HepG2 (cell line): Measurements from ENCODE around the gene PLRG1. TPM values are rescaled to one million over a fixed set of nuclear protein-coding genes. Genes with fewer than 3 reads are reported as not detected.
A peak's percentile ranks its signal among the peaks of the same experiment; 100 is the strongest.

Experiments
- ARNT ChIP-seq: fragments of 450-650 bp; IDR thresholded peaks from 2 replicates; pipeline ENCODE4 v1.6.1; 2017
- CREB1 ChIP-seq, 2 experiments: fragments of 450-650 bp in 1 of 2; IDR thresholded peaks; 2 replicates each; pipeline ENCODE4 v1.6.1; 2016 to 2017; ENCODE audit warnings: control low read depth in 1 of 2, mild to moderate bottlenecking in 1 of 2, missing compliant biosample characterization in 1 of 2, missing genetic modification characterization in 1 of 2
- DR1 ChIP-seq: sonication (generic); formaldehyde crosslinking; IDR thresholded peaks from 2 replicates; pipeline ENCODE4 v1.8.0; 2021; ENCODE audit warnings: mild to moderate bottlenecking, missing genetic modification reagents, inconsistent platforms
- HNRNPK ChIP-seq: fragments of 200-400 bp; formaldehyde crosslinking; IDR thresholded peaks from 2 replicates; pipeline ENCODE4 v1.6.1; 2018; ENCODE audit warnings: low read length, low read depth, moderate library complexity, mild to moderate bottlenecking; ENCODE audit not compliant: poor library complexity, severe bottlenecking
- KDM3A ChIP-seq: IDR thresholded peaks from 2 replicates; pipeline ENCODE4 v1.6.1; 2018; ENCODE audit warnings: low read depth, missing compliant biosample characterization
- KDM5A ChIP-seq: fragments of 200-600 bp; sonication (generic); IDR thresholded peaks from 2 replicates; pipeline ENCODE4 v1.7.0; 2018; ENCODE audit warnings: antibody characterized with exemption, mild to moderate bottlenecking, low read length, borderline replicate concordance
- KLF15 ChIP-seq: sonication (generic); formaldehyde crosslinking; IDR thresholded peaks from 2 replicates; pipeline ENCODE4 v1.8.1; 2023; ENCODE audit warnings: borderline replicate concordance, mild to moderate bottlenecking, inconsistent platforms, missing genetic modification reagents, mixed read lengths
- TOPORS ChIP-seq: sonication (generic); formaldehyde crosslinking; IDR thresholded peaks from 2 replicates; pipeline ENCODE4 v1.8.0; 2023; ENCODE audit warnings: mild to moderate bottlenecking, missing genetic modification reagents
- YEATS2 ChIP-seq: sonication (generic); formaldehyde crosslinking; IDR thresholded peaks from 2 replicates; pipeline ENCODE4 v1.4.0; 2020; ENCODE audit warnings: missing genetic modification reagents, borderline replicate concordance
- ZNF432 ChIP-seq: sonication (generic); formaldehyde crosslinking; IDR thresholded peaks from 2 replicates; pipeline ENCODE4 v1.5.0; 2020; ENCODE audit warnings: missing genetic modification reagents, mild to moderate bottlenecking, borderline replicate concordance
- ZNF772 ChIP-seq: sonication (generic); formaldehyde crosslinking; IDR thresholded peaks from 2 replicates; pipeline ENCODE4 v1.5.0; 2020; ENCODE audit warnings: mild to moderate bottlenecking, missing genetic modification reagents
- ZSCAN20 ChIP-seq: sonication (generic); formaldehyde crosslinking; IDR thresholded peaks from 2 replicates; pipeline ENCODE4 v1.4.0; 2020; ENCODE audit warnings: missing genetic modification reagents, mild to moderate bottlenecking, borderline replicate concordance
- ZSCAN21 ChIP-seq: sonication (generic); formaldehyde crosslinking; IDR thresholded peaks from 2 replicates; pipeline ENCODE4 v1.8.0; 2022; ENCODE audit warnings: mild to moderate bottlenecking, missing genetic modification reagents, moderate library complexity, borderline replicate concordance
- polyA plus RNA-seq, 8 experiments: library from polyadenylated mRNA; depleted of rRNA in 3 of 8; stranded (reverse) in 7 of 8; unstranded in 1 of 8; fragments of >200 nt; fragmentation: Illumina TruSeq in 4 of 8; extraction: Trizol in 4 of 8; gene quantifications; 2 replicates each; pipeline versions ENCODE4 v1.2.1 to v1.2.3, GENCODE V29; 2011 to 2016; ENCODE audit warnings: low read depth in 4 of 8, missing spikeins in 1 of 8, mixed read lengths in 1 of 8; ENCODE audit not compliant: insufficient read depth in 1 of 8
- total RNA-seq, 5 experiments: library from RNA; depleted of rRNA; stranded (reverse); fragments of >200 nt; fragmentation: Illumina TruSeq; extraction: Trizol; gene quantifications; 2 replicates each; pipeline ENCODE4 v1.2.3, GENCODE V29; 2016; ENCODE audit warnings: low read depth in 1 of 5
- TF ChIP-seq, protein P1 (sequence below): sonication (generic); formaldehyde crosslinking; IDR thresholded peaks from 2 replicates; pipeline ENCODE4 v1.5.1; 2020; ENCODE audit warnings: mild to moderate bottlenecking, missing genetic modification reagents, moderate library complexity
- TF ChIP-seq, protein P2 (sequence below): sonication (generic); formaldehyde crosslinking; IDR thresholded peaks from 2 replicates; pipeline ENCODE4 v1.5.0; 2020; ENCODE audit warnings: mild to moderate bottlenecking, missing genetic modification reagents, borderline replicate concordance
- TF ChIP-seq, protein P3 (sequence below): sonication (generic); formaldehyde crosslinking; IDR thresholded peaks from 2 replicates; pipeline ENCODE4 v1.5.1; 2020; ENCODE audit warnings: mild to moderate bottlenecking, missing genetic modification reagents, moderate library complexity
- TF ChIP-seq, protein P4 (sequence below): sonication (generic); formaldehyde crosslinking; IDR thresholded peaks from 2 replicates; pipeline ENCODE4 v1.4.0; 2020; ENCODE audit warnings: missing genetic modification reagents, mild to moderate bottlenecking, borderline replicate concordance

The PLRG1 gene
- total and polyA plus RNA-seq, 2 of the 13 experiments (the other 11 are each of a cell fraction or from before 2014, with no cell fraction given): 77.3 to 110 TPM

DNA sequence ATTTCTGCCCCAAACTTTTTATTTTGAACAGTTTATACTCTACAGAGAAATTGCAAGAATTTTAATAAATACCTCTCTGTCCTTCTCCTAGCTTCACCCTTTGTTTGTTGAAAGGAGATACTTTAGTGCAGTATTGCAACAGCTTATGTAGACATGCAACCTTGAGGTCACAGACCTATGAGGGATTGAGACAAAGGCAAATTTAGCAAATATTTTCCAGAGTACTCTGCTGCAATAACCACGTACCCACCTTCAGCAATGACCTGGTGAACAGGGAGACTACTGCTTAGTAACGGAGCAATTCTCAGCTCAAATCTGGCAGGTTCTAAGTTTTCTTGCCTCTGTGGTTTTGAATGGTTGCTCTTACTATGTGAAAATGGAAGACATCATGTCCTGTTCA is 27.1 kb upstream of the PLRG1 start (continued):
- TF ChIP-seq, protein P1, sequence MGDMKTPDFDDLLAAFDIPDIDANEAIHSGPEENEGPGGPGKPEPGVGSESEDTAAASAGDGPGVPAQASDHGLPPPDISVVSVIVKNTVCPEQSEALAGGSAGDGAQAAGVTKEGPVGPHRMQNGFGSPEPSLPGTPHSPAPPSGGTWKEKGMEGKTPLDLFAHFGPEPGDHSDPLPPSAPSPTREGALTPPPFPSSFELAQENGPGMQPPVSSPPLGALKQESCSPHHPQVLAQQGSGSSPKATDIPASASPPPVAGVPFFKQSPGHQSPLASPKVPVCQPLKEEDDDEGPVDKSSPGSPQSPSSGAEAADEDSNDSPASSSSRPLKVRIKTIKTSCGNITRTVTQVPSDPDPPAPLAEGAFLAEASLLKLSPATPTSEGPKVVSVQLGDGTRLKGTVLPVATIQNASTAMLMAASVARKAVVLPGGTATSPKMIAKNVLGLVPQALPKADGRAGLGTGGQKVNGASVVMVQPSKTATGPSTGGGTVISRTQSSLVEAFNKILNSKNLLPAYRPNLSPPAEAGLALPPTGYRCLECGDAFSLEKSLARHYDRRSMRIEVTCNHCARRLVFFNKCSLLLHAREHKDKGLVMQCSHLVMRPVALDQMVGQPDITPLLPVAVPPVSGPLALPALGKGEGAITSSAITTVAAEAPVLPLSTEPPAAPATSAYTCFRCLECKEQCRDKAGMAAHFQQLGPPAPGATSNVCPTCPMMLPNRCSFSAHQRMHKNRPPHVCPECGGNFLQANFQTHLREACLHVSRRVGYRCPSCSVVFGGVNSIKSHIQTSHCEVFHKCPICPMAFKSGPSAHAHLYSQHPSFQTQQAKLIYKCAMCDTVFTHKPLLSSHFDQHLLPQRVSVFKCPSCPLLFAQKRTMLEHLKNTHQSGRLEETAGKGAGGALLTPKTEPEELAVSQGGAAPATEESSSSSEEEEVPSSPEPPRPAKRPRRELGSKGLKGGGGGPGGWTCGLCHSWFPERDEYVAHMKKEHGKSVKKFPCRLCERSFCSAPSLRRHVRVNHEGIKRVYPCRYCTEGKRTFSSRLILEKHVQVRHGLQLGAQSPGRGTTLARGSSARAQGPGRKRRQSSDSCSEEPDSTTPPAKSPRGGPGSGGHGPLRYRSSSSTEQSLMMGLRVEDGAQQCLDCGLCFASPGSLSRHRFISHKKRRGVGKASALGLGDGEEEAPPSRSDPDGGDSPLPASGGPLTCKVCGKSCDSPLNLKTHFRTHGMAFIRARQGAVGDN: no peak
- peak; percentile 54; the same call in 1 of the 2 replicates for TF ChIP-seq KDM3A (CRISPR knock-in tag)
- TF ChIP-seq DR1 (CRISPR knock-in tag): no peak
- TF ChIP-seq ZSCAN20: no peak
- TF ChIP-seq, protein P2, sequence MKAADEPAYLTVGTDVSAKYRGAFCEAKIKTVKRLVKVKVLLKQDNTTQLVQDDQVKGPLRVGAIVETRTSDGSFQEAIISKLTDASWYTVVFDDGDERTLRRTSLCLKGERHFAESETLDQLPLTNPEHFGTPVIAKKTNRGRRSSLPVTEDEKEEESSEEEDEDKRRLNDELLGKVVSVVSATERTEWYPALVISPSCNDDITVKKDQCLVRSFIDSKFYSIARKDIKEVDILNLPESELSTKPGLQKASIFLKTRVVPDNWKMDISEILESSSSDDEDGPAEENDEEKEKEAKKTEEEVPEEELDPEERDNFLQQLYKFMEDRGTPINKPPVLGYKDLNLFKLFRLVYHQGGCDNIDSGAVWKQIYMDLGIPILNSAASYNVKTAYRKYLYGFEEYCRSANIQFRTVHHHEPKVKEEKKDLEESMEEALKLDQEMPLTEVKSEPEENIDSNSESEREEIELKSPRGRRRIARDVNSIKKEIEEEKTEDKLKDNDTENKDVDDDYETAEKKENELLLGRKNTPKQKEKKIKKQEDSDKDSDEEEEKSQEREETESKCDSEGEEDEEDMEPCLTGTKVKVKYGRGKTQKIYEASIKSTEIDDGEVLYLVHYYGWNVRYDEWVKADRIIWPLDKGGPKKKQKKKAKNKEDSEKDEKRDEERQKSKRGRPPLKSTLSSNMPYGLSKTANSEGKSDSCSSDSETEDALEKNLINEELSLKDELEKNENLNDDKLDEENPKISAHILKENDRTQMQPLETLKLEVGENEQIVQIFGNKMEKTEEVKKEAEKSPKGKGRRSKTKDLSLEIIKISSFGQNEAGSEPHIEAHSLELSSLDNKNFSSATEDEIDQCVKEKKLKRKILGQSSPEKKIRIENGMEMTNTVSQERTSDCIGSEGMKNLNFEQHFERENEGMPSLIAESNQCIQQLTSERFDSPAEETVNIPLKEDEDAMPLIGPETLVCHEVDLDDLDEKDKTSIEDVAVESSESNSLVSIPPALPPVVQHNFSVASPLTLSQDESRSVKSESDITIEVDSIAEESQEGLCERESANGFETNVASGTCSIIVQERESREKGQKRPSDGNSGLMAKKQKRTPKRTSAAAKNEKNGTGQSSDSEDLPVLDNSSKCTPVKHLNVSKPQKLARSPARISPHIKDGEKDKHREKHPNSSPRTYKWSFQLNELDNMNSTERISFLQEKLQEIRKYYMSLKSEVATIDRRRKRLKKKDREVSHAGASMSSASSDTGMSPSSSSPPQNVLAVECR (CRISPR knock-in tag): peak; percentile 33; the same call in 1 of the 2 replicates
- no peak for TF ChIP-seq ARNT
- no peak for TF ChIP-seq ZSCAN21 (CRISPR knock-in tag)
- TF ChIP-seq, protein P3, sequence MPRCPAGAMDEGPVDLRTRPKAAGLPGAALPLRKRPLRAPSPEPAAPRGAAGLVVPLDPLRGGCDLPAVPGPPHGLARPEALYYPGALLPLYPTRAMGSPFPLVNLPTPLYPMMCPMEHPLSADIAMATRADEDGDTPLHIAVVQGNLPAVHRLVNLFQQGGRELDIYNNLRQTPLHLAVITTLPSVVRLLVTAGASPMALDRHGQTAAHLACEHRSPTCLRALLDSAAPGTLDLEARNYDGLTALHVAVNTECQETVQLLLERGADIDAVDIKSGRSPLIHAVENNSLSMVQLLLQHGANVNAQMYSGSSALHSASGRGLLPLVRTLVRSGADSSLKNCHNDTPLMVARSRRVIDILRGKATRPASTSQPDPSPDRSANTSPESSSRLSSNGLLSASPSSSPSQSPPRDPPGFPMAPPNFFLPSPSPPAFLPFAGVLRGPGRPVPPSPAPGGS: no peak
- TF ChIP-seq HNRNPK: no peak
- TF ChIP-seq KDM5A: no peak; the same call in 1 of the 2 replicates
- no peak for TF ChIP-seq KLF15 (CRISPR knock-in tag)
- no peak for TF ChIP-seq YEATS2 (CRISPR knock-in tag)
- TF ChIP-seq, protein P4, sequence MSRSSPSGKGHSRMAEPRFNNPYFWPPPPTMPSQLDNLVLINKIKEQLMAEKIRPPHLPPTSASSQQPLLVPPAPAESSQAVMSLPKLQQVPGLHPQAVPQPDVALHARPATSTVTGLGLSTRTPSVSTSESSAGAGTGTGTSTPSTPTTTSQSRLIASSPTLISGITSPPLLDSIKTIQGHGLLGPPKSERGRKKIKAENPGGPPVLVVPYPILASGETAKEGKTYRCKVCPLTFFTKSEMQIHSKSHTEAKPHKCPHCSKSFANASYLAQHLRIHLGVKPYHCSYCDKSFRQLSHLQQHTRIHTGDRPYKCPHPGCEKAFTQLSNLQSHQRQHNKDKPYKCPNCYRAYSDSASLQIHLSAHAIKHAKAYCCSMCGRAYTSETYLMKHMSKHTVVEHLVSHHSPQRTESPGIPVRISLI (CRISPR knock-in tag): no peak; the same call in 1 of the 2 replicates
- TF ChIP-seq ZNF772 (CRISPR knock-in tag): peak; percentile 77
- no peak for TF ChIP-seq TOPORS (CRISPR knock-in tag)
- no peak for TF ChIP-seq ZNF432
- no peak for TF ChIP-seq CREB1 (IDR thresholded peaks at IDR 0.05)
- peak; percentile 64; the same call in 1 of the 2 replicates for TF ChIP-seq CREB1 (CRISPR knock-in tag; IDR thresholded peaks at IDR 0.05)
